ENCODE data around the gene CNST.

DNA sequence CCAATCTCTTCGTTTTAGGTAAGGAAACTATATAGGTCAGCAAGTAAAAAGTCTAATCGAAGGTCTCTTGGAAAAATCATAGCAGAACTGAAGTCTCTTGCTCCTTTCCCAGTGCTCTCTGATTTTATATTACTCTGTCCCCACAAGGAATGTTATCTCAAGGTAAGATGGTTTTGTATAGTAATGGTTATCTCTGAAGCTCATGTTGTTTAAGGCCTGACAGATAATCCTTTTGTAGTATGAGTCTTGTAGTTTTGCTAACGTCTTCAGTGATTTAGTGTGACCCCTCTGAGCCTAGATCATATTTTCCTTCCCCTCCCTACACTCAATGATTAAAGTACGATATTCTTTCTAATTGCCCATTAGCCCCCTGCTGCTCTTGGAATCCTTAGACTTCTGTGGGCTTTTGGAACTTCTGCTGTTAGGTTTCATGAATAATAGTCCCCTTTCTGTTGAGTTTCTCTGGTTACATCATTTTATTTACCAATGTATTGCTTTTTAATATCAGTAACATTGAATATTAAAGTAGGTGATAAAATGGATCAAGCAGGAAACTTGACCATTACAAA lies 52.1 kb downstream of the CNST start:
- no peak for TF ChIP-seq EZH2phosphoT487 (IDR thresholded peaks at IDR 0.05; ENCODE audit: low read depth)
- TF ChIP-seq, protein P1, sequence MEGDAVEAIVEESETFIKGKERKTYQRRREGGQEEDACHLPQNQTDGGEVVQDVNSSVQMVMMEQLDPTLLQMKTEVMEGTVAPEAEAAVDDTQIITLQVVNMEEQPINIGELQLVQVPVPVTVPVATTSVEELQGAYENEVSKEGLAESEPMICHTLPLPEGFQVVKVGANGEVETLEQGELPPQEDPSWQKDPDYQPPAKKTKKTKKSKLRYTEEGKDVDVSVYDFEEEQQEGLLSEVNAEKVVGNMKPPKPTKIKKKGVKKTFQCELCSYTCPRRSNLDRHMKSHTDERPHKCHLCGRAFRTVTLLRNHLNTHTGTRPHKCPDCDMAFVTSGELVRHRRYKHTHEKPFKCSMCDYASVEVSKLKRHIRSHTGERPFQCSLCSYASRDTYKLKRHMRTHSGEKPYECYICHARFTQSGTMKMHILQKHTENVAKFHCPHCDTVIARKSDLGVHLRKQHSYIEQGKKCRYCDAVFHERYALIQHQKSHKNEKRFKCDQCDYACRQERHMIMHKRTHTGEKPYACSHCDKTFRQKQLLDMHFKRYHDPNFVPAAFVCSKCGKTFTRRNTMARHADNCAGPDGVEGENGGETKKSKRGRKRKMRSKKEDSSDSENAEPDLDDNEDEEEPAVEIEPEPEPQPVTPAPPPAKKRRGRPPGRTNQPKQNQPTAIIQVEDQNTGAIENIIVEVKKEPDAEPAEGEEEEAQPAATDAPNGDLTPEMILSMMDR (IDR thresholded peaks at IDR 0.05; ENCODE audit: low read depth, low read length): no peak
